Parathyroid adenoma (tissue), 2 donors: ENCODE data around the gene TEX13D.

ENCODE experiments used
- H2AFZ ChIP-seq: fragments of 300-600 bp; sonication (generic); one replicate; pipeline ENCODE4 v1.7.0; 2017; ENCODE audit warnings: antibody characterized with exemption, mild to moderate bottlenecking
- H3K27ac ChIP-seq: fragments of 300-600 bp; sonication (generic); one replicate; pipeline ENCODE4 v1.7.0; 2017
- H3K27me3 ChIP-seq: fragments of 300-600 bp; sonication (generic); one replicate; pipeline ENCODE4 v1.7.0; 2017; ENCODE audit warnings: low read length; ENCODE audit not compliant: control insufficient read depth, insufficient read depth
- H3K36me3 ChIP-seq: fragments of 300-600 bp; sonication (generic); one replicate; pipeline ENCODE4 v1.7.0; 2017; ENCODE audit warnings: low read length; ENCODE audit not compliant: control insufficient read depth, insufficient read depth
- H3K4me1 ChIP-seq: fragments of 300-600 bp; sonication (generic); one replicate; pipeline ENCODE4 v1.7.0; 2017; ENCODE audit warnings: control low read depth
- H3K4me2 ChIP-seq: fragments of 300-600 bp; sonication (generic); one replicate; pipeline ENCODE4 v1.7.0; 2017; ENCODE audit warnings: low read length
- H3K4me3 ChIP-seq: fragments of 300-600 bp; sonication (generic); one replicate; pipeline ENCODE4 v1.7.0; 2017; ENCODE audit warnings: low read depth, low read length
- H3K79me2 ChIP-seq: fragments of 300-600 bp; sonication (generic); one replicate; pipeline ENCODE4 v1.7.0; 2017; ENCODE audit warnings: control low read depth
- H3K9ac ChIP-seq: fragments of 300-600 bp; sonication (generic); one replicate; pipeline ENCODE4 v1.7.0; 2017; ENCODE audit warnings: mild to moderate bottlenecking
- H3K9me3 ChIP-seq: fragments of 300-600 bp; sonication (generic); one replicate; pipeline ENCODE4 v1.7.0; 2017; ENCODE audit warnings: low read length; ENCODE audit not compliant: control insufficient read depth
- TF ChIP-seq, protein P1 (sequence below): fragments of 300-600 bp; sonication (generic); IDR thresholded peaks from one replicate; pipeline ENCODE4 v1.7.0; 2017; ENCODE audit warnings: antibody characterized with exemption, mild to moderate bottlenecking
- donor health status: primary hyperparathyroidism.

TEX13D gene

DNA sequence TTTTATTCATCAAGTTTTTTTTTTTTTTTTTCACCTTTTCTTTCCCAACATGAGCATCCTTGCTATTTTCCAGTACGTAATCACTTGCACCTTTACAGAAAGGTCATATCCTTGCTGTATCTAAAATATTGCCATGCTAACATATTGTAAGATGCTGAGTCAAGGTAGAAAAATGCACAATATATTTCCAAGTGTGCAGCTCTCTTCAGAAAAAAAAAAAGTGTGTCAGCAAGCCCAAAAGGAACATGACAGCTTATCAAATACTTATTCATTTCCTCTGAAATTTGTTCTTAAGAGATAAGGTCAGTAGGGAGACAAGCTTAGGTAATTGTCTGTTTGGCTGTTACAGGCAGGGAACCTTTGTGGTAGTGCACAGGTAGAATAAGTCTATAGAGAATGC lies 40.9 kb downstream of the TEX13D start:
- H3K36me3 ChIP-seq: no peaks in the 10 kb centered on the region
- H3K4me2 ChIP-seq: no peak overlapping the region
- no peak overlapping the region for H3K9ac ChIP-seq
- no peaks in the 10 kb centered on the region for H3K27me3 ChIP-seq
- no peak overlapping the region for H2AFZ ChIP-seq
- no peak overlapping the region for H3K4me3 ChIP-seq
- TF ChIP-seq, protein P1, sequence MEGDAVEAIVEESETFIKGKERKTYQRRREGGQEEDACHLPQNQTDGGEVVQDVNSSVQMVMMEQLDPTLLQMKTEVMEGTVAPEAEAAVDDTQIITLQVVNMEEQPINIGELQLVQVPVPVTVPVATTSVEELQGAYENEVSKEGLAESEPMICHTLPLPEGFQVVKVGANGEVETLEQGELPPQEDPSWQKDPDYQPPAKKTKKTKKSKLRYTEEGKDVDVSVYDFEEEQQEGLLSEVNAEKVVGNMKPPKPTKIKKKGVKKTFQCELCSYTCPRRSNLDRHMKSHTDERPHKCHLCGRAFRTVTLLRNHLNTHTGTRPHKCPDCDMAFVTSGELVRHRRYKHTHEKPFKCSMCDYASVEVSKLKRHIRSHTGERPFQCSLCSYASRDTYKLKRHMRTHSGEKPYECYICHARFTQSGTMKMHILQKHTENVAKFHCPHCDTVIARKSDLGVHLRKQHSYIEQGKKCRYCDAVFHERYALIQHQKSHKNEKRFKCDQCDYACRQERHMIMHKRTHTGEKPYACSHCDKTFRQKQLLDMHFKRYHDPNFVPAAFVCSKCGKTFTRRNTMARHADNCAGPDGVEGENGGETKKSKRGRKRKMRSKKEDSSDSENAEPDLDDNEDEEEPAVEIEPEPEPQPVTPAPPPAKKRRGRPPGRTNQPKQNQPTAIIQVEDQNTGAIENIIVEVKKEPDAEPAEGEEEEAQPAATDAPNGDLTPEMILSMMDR: no peak
- H3K79me2 ChIP-seq: no peaks in the 10 kb centered on the region
- no peak overlapping the region for H3K27ac ChIP-seq
- no peaks in the 10 kb centered on the region for H3K4me1 ChIP-seq
- no peaks in the 10 kb centered on the region for H3K9me3 ChIP-seq

DNA sequence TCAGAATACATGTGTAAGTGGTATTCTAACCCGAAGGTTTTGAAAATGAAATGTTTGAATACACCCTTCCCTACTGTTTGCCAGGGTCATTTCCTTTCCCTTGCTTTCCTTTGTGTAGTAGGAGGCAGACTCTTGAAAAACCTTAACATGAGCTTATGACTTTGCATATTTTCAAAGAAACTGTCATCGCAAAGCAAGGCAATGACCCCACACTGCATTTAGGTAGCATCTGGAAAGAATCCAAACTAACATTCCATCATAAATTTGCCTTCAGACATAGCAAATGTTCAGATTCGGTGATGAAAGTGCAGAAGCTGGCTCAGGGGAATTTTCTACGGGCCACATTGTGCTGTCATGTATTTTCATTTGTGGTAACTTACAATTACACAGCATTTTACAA lies 46.2 kb downstream of the TEX13D start:
- H3K4me2 ChIP-seq: no peak overlapping the region
- H3K9me3 ChIP-seq: no peaks in the 10 kb centered on the region
- no peak overlapping the region for H3K27ac ChIP-seq
- H3K36me3 ChIP-seq: no peaks in the 10 kb centered on the region
- H3K4me3 ChIP-seq: no peak overlapping the region
- TF ChIP-seq, protein P1: no peak
- H3K9ac ChIP-seq: no peak overlapping the region
- H3K79me2 ChIP-seq: no peaks in the 10 kb centered on the region
- no peak overlapping the region for H2AFZ ChIP-seq
- no peaks in the 10 kb centered on the region for H3K27me3 ChIP-seq
- H3K4me1 ChIP-seq: no peaks in the 10 kb centered on the region

DNA sequence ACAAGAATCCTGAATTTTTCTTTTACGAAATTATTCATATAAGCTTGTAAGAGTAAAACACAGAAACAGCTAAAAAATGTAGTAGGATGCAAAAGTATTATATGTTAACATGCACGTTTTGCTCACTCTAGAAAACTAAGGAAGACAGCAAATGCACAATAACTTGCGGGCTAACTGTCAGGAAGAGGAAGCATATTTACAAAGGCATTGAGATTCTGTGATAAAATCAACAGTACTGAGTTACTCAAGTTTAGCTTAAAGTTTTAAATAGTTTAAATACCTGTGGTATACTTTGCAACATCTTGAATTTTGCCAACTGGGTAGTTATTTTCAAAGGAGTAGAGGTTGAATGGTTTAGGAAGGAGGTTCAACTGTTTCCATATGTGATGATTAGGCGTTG lies 50.9 kb downstream of the TEX13D start:
- Histone ChIP-seq H3K4me3 (no peak overlapping the region), H2AFZ (no peak overlapping the region), H3K27me3 (no peaks in the 10 kb centered on the region), H3K9ac (no peak overlapping the region), H3K4me2 (no peak overlapping the region), H3K79me2 (no peaks in the 10 kb centered on the region), H3K4me1 (no peaks in the 10 kb centered on the region), H3K27ac (no peak overlapping the region), H3K36me3 (no peaks in the 10 kb centered on the region), H3K9me3 (no peaks in the 10 kb centered on the region)
- TF ChIP-seq, protein P1: no peak

DNA sequence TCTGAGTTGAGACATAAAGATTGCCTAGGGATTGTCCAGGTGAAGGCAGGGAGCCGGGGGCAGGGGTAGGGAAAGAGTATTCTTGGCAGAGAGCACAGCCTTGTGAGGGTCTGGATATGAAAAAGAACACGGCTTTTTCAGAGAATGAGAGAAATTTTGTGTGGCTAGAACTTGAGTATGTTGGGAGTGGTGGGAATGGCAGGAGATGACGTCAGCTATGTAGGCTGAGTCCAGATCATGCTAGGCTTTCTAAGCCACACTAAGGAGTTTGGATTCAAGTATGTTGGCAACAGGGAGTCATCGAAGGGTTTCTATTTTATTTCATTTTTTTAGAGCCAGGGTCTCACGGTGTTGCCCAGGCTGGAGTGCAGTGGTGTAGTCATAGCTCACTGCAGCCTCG lies 53.9 kb downstream of the TEX13D start:
- no peak overlapping the region for H3K9ac ChIP-seq
- no peaks in the 10 kb centered on the region for H3K36me3 ChIP-seq
- no peak overlapping the region for H3K4me2 ChIP-seq
- no peaks in the 10 kb centered on the region for H3K9me3 ChIP-seq
- H2AFZ ChIP-seq: no peak overlapping the region
- TF ChIP-seq, protein P1: no peak
- H3K4me1 ChIP-seq: no peaks in the 10 kb centered on the region
- H3K27ac ChIP-seq: no peak overlapping the region
- H3K4me3 ChIP-seq: no peak overlapping the region
- no peaks in the 10 kb centered on the region for H3K79me2 ChIP-seq
- no peaks in the 10 kb centered on the region for H3K27me3 ChIP-seq
